ENCODE results near the gene BMERB1.

Gene BMERB1

DNA sequence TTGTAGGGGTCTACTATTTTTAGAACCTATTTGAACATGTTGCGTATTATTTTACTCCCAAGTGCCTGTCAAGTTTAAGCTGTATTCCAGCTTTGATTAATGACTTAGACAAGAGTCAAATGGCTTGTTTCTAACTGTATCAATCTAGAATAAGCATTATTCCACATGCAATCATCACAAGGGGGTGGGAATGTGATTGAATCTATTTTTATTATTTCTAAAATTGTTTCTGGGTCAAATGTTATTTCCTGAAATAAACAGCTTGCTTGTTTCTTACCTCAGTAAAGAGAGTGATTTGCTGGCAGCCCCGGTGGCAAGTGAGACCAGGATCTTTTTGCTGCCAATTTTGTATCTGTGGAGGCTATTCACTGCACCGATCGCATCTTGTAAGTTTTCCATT is 187.1 kb downstream of the BMERB1 start:
- no peak for DNase-seq

DNA sequence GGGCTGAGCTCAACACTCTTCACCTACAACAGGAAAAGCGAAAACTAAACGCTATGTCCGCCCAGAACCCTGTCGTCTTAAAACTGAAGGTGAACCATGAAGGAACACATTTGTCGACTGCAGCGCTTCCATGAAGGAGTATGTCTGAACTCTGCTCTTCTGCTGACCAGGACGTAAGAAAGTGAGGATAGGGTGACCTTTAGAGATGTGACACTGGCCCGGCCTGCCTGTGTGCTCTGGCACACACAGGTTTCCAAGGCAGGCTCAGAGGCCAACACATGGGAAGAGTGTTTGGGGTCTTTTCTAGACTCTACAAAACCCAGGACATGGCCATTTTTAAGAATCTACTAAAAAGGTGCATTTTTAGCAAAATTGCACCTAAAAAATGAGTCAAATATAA is 187.5 kb downstream of the BMERB1 start:
- no peak for DNase-seq

DNA sequence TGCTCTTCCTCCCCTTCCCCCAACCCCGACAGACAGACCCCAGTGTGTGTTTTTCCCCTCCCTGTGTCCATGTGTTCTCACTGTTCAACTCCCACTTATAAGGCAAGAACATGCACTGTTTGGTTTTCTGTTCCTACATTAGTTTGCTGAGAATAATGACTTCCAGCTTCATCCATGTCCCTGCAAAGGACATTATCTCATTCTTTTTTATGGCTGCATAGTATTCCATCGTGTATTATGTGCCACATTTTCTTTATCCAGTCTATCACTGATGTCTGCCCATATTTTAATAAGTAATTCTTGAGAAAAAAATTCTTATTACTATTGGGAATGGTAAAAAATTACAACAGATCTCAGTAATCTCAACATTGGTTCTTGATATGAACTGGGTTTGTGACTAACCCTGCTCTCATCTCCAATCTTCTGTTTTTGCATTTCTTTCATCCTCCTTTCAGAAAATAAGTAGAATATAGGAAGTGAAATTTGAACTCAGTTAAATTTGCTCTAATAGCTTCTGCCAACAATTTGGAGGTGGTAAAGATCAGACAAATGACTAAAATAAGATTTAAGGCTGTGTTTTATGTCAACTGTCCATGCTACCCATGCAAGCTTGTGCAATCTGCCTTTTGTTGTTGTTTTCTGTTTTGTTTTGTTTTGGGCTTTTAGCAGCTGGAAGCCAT is 197.5 kb downstream of the BMERB1 start:
- DNase-seq = no peak

DNA sequence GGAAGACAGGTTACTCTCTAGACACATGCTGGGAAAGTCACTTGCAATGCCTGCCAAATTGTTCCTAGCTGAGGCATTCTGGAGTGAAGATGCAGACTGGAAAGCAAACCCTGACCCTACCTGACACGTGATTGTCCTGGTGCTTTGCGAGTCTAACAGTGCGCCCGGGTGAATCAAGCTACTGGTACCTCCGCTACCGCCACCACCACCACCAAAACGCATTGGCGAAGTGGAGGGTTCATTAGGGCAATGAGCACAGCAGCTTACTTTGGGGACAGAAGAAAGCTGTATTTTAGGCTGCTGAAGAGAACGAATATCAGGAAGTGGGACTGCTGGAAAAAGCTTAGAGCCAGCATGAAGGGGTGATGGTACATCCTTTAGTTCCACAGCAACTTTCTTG is 201.5 kb downstream of the BMERB1 start:
- no peak for DNase-seq

DNA sequence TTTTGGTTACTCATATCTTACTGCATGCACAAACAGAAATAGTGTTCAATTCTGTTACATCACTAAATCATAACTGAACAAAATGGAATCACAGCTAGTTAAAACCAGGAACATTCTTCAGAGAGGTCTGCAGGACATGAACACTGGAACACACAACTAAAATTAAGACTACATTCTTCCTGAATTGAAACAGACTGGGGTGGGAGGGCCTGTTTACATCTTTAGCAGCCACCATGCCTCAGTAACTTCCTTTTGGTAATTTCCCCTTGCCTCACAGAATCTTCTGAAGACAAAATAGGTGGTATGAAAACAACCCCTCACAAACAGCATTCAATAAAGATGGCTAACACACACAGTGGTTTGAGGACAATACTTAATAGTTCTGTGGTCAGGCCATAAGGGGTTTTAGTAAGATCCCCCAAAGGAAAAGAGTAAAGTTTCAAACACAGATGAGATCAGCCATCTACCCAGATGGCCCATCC is 202.0 kb downstream of the BMERB1 start:
- DNase-seq = no peak
